Stimulated activated CD4-positive, alpha-beta T cell treated with anti-CD3 and anti-CD28 coated beads, Interleukin-12 subunit alpha, Interleukin-12 subunit beta, amount 100 ng/mL, for 24 hours (primary cell): ENCODE measurements around the gene NCF2.
A peak's percentile ranks its signal among the peaks of the same experiment; 100 is the strongest.
"Not testable (repeated sequence)": the region's sequence is repeated elsewhere in the genome, so short reads cannot be mapped to it uniquely, and the experiment has no call there.

ENCODE experiments used
- DNase-seq, 2 experiments: peaks; one replicate each; pipeline ENCODE4 v3.0.0-alpha.2; 2020; ENCODE audit warnings: low read depth in 2 of 2

The NCF2 gene

DNA sequence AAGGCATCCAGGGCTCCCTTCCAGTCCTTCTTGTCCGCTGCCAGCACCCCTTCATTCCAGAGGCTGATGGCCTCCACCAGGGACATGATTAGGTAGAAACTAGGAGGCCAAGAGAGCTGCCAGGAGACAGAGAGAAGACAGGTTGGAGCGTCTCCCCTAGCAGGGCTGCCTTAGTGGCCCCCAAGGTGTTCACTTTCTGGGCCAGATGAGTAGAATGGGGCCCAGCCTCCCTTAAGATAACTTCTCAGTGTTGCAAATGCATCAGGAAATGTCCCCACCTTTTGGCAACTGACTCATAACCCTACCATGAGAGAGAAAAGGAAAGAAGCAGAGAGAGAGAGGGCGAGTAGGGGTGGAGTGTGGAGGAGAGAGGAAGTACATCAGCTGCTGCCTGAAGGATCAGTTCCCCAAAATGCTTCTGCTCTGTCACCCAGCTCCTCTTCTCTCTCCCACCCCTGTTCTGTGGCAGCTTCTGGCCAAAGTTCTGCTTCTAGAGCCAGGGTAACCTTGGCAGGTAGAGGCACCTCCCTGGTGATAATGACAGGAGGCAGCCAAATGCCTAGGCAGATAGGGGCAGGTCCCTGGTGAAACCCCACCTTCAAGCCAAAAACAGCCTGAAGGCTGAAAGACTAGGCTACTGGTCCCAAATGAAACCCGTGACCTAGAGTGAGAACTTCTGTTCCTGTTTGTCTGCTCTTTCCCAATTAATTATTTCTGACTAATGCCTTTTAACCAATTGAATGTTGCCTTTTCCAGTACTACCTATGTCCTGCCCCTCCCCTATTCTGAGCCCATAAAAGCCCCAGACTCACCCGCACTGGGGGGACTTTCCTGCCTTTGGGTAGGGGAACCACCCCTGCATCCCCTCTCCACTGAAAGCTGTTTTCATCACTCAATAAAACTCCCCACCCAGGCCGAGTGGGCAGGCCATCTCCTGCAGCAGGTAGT, at the start of gene NCF2:
NCF2 (minus strand) TSS at position 216 of the 948 bp plus-strand sequence; CDS start at position 86, 130 bp downstream.
- no peak for DNase-seq

DNA sequence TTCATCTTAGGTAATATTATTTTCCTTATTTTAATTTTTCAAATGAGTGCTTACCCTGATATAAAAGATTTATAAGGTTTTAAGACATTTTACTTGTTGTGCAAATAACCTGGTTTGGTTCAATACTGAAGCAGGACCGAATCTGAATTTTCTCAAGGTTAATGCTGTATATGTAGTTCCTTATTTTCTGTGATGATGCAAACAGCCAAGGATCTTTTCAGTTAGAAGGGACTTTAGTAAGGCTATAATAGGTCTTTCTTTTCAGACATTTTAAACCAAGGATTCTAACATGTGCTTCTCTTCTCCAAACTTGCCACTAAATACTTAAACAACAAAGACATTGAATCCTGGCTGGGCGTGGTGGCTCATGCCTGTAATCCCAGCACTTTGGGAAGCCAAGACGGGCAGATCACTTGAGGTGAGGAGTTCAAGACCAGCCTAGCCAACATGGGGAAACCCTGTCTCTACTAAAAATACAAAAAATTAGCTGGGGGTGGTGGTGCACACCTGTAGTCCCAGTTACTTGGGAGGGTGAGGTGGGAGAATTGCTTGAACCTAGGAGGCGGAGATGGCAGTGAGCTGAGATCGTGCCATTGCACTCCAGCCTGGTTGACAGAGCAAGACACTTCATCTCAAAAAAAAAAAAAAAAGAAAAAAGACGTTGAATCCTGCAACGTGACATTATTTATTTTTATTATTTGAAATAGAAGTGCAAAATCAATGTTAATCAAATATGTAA, 48.6 kb upstream of the NCF2 start:
- DNase-seq, result no peak

DNA sequence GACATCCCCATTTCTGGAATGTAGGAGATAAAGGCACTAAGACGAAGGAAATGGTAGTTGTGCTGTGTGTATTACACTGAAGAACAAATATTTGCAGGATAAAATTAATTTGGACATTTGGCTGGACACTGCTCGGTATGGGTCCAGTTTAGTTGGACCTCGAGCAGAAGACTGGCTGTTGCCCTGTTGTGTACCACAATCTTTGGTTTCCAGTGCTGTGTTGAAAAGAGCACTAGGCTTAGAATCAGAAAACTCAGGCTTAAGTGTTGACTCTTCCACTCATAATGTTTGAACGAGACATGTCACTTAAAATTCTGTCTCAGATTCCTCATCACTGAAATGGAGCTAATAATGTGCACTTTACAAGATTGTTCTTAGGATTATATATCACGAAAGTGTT, 46.5 kb upstream of the NCF2 start:
- no peak for DNase-seq

DNA sequence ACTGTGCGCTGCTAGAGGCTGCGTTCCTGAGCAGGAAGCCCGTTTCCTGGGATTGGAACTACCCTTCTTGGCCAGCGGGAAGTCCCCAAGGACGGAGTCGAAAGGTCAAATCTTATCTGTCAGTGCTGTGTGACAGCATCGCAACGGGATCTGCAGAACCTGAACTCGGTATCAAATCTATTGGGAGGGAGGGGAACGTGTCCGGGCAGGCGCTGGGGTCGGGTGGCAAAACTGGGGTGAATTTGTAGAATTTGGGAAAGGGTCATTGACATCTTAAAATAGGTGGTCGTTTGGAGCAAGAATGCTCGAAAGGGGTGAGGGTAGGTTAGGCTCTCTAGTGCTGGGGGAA, 46.0 kb upstream of the NCF2 start:
- no peak for DNase-seq

DNA sequence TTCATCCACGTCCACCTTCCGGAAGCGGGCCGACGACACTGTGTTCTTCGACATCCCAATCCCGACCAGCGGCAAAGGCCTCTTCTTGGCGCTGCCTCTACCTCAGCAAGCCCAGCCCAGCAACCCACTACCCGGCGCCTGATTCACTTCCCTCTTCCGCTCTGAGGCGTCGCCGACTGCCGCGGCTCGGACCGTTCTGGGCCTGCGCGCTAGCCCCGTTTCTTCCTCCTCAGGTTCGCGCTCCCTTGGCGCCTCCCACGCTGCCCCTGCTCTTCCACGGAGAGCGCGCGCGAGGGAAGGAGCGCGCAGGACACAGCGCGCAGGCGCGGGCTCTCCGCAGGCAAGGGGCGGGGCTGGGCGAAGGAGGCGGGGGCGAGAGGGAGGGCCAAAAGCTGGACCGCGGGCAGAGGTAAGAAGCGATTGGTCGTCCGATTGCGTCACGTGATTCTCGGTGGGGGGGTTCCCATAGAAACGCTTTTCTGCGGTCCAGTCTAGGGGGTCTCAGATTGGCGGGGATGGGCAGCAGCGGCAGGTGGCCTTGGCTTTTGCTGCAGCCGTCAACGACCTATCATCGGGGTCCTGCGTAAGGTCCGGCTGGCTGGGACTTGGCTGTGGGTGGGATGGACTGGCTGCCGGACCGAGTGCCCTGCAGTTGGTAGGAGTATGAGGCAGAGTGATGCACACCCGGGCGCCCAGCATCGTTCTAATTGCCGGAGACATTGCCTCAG, 45.5 kb upstream of the NCF2 start, which contains the start of gene ARPC5:
ARPC5 (minus strand) TSS at position 178 of the 728 bp plus-strand sequence; CDS start at position 54, 124 bp downstream.
- peak; percentile 96 to 97 for DNase-seq

GRCh38 chr1:183635099-183635605, 44.9 kb upstream of the NCF2 start:
- no peak for DNase-seq

DNA sequence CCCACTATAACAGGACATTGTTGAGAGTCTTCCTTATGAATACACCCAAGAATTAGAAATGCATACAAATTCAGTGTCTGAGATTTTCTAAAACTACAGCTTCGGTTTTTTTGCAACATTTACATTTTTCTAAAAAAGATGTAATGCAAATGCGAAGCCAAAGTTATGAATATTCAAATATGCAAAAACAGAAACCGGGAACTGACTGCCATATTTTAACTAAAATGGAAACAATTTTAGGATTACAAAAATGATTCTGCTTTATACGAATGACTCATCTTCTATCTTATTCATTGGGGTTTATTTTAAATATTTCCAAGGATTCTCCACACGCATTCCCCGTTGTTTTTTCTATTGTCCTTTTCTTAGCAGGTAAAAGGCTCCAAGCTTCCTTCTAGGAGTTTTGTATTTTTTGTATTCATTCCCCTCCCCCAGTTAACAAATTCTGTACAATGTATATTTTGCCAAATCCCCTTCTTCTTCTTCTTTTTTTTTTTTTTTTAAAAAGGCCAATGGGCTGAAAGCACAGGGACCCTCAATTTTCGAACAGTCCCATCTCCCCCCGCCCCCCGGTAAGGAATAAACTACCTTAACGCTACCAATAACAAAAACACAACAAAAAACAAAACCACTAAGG, 44.3 kb upstream of the NCF2 start:
- DNase-seq, result no peak

DNA sequence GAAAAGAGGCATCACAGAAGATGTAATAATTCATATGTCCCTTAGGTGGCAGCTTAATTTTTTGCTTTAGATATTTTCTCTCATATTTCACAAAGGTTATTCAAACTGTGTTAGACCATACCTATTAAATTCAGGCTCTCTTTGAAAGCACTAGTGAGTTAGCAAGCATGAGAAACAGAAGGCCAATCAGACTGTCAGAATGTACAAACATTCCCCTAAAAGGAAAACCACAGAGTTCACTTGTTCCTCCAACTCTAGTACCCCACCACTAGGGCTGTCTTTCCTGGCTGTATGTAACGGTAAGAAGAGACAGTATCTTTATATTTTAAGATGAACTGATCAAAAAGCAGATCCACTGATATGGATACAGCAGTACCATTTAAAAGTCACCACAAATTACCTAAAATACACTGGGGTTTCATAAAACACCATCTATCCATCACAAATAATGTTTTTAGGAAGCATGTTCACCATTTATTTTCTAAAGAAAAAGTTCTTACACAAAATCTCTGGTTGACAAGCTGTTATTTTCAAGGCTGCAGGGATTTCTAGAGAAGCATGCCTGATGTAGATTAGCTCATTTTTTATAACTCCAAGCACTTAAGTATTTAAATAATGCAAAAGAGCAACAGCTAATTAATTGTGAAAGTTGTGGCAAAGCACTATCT, 43.6 kb upstream of the NCF2 start:
- DNase-seq, result no peak

DNA sequence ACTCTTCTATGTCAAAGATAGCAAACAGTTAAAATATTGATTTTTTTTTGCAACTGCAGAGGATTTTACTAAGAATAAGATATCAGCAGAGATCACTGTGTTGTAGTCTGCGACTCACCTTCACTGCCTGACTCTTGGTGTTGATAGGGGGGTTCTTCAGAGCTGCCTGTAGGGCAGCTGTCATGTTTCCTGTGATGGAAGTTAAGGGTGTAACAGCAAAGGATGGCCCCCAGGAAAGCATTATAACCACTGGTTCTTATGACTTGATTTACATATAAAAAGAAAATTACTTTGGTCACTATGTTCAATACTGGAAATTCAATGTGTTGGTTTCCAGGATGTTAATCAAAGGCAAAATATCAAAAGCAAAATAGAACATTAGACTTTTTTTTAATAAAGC, 42.7 kb upstream of the NCF2 start:
- no peak for DNase-seq

GRCh38 chr1:183632114-183632513, 41.9 kb upstream of the NCF2 start:
- no peak for DNase-seq

DNA sequence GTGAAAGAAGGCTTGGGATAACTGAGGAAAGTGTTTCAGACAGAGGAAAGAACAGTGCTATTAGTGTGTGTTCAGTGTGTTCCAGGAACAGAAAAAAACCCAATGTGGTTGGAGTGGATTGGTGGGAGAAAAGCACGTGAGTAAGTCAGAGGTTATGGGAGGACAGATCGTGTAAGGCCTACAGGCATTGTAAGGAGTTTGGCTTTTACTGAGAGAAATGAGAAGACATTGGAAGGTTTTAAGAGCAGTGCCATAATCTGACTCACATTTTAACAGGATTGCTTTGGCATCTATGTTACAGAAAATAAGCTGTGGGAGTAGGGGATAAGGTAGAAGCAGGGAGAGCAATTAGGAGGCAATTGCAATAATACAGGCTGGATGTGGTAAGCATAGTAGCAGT, 40.5 kb upstream of the NCF2 start:
- no peak for DNase-seq

DNA sequence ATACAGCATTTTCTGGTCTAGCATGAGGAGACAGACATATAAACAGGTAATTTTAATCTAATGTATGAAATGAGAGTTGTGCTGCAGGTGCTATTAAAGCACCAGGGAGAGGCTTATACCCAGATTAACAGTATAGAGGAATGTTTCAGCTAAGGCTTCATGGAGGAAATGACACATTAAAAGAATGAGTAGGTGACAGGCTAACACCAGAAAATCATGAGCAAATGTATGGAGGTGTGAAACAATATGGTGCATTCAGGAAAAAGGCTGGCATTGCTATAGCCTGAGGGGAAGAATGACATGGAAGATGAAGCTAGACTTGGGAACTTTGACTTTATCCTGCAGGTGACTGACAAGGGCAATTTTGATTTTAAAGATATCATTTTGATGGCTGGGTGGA, 38.3 kb upstream of the NCF2 start:
- DNase-seq, result no peak

DNA sequence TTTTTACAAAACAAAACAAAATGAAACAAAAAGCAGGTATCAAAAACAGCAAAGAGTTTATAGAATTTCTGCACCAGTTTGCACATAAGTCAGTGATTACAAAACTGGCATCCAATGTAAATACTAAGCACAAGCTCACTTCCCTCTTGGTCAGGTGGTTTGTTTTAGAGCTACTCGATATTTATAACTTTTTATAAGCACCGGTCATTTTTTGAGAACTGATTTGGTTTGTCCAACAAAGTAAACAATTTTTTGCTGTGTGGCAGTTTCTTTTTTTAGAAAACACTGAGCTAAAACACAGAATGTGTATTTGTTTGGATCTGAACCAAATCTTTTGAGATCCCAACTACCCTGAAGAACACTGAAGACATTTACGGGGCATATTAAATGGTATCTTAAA, 36.0 kb upstream of the NCF2 start:
- not testable (repeated sequence) for DNase-seq

DNA sequence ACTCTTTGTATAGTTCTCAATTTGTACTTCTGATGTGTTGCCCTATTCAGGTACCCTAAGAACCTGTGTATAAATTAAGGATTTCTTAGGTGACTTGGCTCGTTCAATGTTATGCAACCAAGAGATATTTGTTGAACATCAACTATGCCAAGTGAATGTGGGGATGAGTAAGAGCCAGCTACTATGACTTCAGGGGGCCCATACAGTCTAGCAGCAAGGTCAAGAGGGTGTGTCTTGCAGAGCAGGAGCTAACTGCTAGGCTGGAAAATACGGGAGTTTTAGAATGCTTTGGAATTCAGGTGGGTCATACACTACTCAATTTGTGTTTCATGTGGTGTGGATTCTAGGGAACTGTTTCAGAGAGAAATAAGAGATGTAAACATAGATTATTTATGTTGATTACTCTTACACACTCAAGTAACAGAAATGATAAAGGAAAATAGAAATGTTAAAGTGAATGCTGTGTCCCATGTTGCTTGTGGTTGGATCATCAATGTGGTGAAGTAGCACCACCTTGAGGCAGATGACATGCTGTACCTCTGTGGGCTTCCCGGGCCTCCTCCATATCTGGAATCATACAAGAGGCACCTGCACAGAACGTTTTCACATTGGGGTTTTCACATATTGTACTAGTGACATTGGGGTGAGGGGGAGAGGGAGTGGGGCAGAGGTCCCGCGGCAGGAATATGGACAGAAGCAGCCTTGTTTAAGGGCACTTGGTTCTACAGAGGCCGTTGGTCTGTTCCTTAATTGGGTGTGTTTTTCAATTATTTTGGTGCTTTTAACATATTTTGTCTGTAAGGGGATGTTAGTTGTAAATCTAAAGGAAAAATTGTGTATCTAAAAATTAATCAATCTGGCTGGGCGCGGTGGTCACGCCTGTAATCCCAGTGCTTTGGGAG, 32.9 kb upstream of the NCF2 start:
- DNase-seq, result peak in 1 of 2 experiments; percentile 15

DNA sequence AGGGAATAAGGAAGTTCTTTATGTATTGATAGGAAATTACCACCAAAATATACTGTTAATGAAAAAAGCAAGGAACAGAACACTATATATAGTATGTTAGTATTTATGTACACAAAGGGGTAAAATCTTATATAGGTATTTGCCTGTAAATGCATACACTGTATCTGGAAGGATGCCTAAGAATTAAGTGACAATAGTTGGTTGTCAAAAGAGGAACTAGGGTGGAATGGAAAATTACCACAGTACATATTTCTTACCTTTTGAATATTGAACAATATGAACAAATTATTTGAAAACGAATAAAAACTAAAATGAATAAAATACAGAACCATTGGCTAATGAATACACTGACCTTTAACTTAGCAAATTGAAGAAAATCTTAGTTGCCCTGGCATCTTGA, 31.8 kb upstream of the NCF2 start:
- no peak for DNase-seq

- no peak for DNase-seq
Measured at GRCh38 chr1:183620311-183620710, 30.1 kb upstream of the NCF2 start.

- no peak for DNase-seq
Measured at GRCh38 chr1:183619781-183620180, 29.5 kb upstream of the NCF2 start.

GRCh38 chr1:183618202-183618601, 27.9 kb upstream of the NCF2 start:
- DNase-seq, result not testable (repeated sequence)

DNA sequence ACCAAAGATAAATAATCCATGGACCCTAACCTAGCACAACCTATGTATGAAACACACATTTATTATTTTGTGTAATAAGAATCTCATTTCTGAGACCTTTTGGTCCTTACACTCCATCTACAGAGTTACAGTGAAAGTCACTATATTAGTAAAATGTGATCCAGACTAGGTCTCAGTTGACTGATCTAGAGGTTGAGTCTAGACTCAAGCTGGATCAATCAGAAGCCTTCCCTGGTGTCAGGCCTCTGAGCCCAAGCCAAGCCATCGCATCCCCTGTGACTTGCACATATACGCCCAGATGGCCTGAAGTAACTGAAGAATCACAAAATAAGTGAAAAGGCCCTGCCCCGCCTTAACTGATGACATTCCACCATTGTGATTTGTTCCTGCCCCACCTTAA, 22.7 kb upstream of the NCF2 start:
- DNase-seq, result not testable (repeated sequence)

DNA sequence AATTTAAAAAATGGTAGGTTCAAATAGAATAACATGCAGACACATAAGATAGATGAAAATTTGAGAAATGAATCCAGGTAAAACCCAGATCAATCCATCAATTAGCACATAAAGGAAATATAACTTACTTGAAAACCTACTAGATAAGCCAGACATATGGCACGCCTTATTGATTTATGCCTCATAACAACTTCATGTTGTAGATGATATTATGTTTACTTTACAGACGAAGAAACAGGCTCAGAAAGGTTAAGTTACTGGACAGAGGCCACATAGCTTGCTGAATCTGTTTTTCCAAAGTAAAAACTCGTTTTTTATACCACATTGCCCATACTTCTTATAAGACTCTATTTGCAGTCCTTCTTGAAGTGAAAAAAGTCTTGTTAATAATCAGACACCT, 22.1 kb upstream of the NCF2 start:
- DNase-seq, result no peak
